ENCODE results near the gene CORIN. TPM values are rescaled to one million over a fixed set of nuclear protein-coding genes. Genes with fewer than 3 reads are reported as not detected.

The CORIN gene
- total RNA-seq, 1 donor from 2014 or later: 5.5 TPM

DNA sequence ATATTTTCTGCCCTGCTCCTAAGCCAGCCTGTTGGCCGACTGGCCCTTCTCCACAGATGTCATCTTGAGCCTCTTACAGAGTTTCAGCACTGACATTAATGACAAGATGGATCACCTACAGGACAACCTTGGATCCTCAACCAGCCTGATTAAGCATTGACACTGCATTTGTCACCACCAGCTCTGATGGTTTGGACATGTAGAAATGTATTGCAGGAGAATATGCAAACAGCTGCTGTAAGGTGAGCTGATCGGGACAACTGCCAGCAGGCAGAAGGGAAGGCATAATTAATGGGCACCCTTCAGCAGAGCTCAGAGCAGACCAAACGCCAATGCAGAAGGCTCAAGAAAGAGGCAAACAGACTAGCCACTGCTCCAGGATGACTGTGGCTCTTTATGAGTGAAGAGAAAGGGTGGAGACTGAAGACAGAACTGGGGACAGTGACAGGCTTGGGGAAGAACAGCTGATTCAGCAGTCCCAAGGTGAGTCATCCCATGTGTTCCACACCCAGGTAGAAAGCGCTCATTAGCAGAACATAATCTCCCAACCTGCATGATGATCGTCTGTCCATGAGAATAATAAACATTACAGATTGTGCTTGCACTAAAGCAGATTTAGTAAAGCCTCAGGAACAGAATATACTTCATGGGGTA lies 6.7 kb downstream of the CORIN start:
- DNase-seq (ENCODE audit: low spot score): no peak

DNA sequence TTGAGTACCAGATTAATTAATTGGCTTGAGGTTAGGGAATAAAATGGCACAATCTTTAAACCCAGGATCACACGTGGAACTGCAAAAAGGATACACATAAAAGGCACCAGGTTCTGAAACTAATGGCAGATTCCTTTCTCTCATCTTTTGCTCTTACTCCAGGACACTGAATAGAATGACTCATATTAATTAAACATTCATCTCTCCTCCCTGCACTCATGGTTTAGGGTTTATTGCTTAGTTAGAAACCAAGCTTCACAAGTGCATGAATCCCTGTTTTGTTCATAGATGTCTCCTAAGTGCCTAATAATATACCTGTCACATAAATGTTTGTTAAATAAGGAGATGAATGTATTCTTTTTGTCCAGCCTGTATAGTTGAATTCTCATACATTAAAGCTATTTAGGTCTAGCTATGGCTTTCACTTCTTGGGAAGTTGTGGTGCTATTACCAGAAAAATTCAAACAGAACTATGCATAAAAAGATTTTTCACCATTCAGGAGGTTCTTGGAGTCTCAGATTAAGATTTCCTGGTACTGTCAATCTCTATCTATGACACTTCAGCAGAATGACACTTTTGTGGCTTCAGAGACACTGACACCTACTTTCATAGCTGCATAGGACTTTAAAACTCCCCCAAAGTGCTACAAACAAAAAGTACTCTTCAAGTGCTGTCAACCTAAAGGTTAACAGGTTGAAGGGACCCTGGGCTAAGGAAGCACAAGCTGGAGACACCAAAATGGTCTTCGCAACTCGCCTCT lies 7.4 kb downstream of the CORIN start:
- DNase-seq (ENCODE audit: low spot score): no peak

DNA sequence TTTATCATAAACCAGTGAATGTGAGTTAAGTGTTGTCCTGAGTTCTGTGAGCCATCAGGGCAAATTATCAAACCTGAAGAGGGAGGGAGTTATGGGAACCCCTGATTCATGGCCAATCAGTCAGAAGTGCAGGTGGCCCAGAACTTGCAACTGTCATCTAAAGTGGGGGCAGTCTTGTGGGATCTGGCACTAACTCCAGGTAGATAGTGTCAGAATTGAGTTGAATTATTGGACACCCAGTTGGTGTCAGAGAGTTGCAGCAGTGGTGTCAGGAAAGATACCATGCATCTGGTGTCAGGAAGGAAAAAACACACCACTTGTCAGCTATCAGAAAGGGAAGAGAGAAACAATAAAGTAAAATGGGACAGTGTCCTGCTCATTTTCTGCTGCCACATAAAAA lies 8.4 kb downstream of the CORIN start:
- no peak for DNase-seq (ENCODE audit: low spot score)

DNA sequence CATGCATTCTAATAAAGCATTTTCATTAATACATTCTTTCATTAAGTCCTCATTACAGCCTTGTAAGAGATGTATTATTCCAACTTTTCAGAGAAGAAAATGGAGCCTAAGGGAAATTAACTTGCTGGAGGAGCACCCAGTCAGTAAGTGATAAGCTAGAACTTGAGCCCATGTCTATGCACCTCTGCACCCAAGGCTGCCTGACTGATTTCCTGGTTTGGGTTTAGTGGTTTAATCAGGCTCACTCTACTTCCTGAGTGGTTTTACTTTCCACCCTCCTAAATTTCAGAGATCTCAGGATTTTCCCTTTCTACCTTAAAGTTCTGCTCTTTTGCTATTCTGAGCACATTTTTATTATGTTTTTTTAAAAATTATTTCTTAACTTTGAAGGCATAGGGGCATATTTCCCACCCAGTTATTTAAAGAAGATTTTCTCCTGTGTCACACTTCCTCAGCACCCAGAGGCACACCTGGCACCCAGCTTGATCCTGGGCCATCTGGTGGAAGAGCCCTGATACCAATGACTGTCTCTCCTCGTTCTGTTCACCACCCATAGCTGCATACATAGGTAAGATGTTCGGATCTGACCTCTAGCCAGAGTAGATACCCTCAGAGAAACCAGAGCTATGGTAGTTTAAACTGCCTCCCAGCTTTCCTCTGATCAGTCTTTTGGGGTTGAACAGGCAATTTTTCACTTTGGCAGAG lies 10.4 kb downstream of the CORIN start:
- no peak for DNase-seq (ENCODE audit: low spot score)

DNA sequence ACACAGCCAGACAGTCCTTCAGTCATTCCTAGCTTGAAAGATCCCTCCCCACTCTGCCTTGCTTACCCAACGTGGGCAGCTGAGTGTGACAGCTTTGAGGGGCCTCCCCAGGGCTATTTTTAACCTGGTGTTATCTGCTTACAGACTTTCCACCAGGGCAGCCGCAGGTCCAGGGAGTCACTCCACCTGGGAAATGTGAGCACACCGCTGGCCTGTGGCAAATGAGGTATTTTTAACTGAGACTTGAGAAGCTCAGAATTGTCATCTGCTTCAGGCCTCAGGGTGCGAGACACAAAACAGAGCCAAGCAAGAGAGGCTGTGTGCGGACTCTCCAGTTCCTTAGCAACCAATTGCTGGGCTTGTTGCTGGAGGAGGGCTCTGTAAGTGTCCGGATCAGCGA lies 13.0 kb downstream of the CORIN start:
- peak; percentile 69 for DNase-seq (ENCODE audit: low spot score)

DNA sequence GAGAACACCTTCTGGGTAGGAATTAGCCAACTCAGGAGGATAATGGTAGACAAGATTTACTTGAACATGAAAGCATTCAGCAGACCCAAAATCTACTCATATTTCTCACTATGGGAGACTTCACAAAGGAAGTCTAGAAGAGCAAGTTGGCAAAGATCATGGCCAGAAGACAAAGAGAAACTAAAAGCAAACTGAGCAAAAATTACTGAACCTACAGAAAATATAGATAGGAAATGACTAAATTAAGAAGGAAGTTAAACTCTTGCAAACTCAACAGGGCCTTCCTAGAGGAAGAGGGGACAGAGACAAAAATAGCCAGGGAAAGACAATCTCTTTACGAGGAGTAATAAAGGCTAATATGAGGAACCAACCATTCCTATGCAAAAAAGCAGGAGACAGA lies 18.7 kb downstream of the CORIN start:
- DNase-seq (ENCODE audit: low spot score): no peak

DNA sequence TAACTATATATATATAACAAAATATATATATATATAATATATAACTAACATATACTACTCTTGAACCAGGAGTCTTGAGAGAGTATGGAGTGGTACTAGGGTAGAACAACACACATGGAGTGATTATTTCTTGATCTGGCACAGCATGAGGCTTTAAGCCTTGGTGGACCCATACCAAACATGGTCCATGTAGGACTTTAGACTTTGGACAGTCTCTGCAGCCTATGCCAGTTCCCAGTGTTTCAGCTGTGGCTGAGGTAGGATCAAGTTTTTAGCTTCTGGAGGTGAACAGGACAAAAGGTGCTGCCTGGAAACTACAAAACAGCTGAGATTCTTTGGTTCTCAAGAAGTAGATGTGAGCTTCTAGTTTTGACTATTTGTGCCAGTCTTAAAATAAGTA lies 20.6 kb downstream of the CORIN start:
- DNase-seq (ENCODE audit: low spot score): no peak

DNA sequence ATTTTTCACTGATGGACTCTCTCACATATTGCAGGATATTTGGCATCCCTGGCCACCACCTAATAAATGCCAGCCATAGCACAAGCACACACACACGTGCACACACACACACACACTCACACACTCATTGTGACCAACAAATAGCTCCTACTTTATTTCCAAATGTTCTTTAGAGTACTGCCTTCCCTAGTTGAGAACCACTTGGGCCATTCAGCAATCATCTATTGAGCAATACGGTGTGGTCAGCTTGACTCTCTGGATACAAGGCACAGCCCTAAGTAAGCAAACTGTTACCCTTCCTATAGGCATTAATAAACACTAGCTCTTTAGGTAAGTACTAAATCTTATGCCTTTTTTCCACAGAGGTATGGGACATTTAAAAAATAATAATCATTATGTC lies 21.1 kb downstream of the CORIN start:
- DNase-seq (ENCODE audit: low spot score): no peak

DNA sequence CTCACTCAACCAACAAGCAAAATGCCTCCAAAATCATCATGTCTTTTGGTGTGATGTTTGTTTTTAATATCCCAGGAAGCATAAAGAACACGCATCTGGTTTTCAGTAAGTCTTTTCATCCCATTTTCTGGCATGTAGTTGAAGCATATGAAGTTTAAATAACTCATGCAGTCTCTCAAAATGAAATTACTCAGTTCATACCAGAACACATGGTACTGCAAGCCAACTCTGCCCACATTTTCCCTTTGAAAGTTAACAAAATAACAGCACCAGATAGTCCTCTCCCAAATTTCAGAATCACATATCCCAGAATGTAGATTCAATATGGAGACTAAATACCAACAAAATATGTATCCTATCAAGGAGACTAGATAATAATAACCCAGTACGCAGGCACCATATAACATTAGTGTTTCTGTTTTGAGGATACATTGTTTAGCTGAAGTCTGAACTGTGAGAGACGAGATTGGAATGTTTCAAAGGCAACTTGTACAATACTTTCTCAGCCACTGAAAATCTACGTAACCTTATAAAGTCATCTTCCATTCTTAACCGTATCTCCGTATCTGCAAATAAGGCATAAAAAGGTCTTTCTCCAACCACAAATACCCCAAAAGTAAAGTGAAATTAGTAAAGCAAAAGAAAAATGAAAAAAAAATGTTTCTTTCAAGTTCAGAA lies 23.1 kb downstream of the CORIN start:
- DNase-seq (ENCODE audit: low spot score): no peak

DNA sequence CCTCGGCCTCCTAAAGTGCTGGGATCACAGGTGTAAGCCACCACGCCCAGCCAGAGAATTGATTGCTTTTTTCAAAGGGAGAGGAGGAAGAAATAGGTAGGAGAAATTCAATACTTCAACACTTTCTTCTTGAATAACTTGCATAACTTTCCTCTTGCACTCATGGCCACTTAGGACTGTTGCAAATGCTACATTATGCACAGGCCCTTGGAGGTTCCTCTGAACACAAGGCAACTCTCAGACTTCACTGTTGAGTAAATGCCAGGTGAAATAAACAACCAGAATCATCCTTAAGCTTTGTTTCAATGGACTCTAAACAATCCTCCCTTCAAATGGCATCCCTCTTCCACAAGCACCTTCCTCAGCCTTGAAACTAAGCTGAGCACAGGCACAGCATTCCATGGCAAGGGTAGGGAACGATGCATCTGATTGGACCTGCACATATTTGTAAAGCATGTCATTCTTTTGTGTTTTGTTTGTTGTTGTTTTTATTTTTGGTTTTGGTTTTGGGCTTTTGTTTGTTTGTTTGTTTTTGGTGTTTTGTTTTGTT lies 28.1 kb downstream of the CORIN start:
- DNase-seq (ENCODE audit: low spot score): no peak

DNA sequence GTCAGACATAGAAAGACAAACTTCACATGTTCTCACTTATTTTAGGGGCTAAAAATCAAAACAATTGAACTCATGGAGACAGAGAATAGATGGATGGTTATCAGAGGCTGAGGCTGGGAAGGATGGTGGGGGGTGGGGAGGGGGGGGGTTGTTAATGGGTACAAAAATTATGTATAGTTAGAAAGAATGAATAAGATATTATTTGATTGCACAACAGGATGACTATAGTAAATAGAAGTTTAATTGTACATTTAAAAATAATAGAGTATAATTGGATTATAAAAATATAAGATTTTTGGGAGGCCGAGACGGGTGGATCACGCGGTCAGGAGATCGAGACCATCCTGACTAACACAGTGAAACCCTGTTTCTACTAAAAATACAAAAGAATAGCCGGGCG lies 33.3 kb downstream of the CORIN start:
- DNase-seq (ENCODE audit: low spot score): no peak

DNA sequence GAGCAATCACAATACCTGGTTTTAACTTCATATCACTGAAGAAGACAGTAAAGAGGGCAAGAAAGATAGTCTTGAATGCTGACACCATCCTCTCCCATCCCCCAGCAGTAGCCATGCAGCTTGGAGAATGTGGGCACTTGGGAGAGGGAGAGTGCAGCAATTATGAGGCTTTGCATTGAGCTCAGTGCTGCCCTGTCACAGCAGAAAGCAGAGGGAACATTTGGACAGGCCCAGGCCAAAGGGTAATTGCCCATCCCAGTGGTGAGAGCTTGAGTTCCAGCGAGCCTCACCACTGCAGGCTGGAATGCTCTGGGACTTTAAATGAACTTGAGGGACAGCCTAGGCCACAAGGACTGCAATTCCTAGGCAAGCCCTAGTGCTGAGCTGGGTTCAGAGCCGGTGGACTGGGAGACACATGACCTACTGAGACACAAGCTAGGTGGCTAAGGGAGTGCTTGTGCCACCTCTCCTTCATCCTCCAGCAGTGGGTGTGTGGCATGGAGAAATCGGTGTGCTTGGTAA lies 36.3 kb downstream of the CORIN start:
- no peak for DNase-seq (ENCODE audit: low spot score)

DNA sequence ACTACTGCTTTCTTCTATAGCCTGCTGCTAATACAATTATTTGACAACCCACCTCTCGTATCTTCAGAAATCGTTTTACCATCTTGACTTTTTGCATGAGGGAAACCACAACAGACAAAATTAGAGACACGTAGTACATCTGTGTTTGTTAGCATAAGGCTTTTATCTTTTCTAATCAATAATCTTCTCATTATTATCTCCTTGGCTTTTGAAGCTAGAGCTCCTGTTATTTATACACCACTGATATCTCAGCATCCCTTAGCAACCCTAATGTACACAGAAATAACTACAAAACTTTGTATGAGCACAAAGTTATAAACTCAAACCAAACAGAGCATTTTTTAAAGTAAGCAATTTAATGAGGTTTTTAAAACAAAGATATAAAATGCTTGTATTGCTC lies 39.7 kb downstream of the CORIN start:
- DNase-seq (ENCODE audit: low spot score): no peak

DNA sequence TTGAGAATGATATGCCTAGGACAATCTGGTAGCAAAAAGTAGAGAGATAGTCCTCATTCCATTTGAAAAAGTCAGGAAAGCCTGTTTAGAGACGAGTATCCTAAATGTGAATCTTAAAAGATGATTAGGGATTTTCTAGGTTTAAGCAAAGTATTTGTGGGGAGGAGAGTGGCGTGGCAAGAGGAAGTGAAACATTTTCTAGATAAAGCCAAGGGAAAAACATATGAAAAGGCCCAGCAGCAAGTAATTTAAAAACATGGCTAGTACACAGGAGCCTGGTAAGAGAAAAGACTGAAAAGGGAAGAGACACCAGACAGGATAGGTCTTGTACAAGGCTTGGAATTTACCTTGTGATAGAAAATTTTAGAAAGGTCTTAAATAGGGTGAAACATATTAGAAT lies 45.9 kb downstream of the CORIN start:
- peak; percentile 53 for DNase-seq (ENCODE audit: low spot score)

DNA sequence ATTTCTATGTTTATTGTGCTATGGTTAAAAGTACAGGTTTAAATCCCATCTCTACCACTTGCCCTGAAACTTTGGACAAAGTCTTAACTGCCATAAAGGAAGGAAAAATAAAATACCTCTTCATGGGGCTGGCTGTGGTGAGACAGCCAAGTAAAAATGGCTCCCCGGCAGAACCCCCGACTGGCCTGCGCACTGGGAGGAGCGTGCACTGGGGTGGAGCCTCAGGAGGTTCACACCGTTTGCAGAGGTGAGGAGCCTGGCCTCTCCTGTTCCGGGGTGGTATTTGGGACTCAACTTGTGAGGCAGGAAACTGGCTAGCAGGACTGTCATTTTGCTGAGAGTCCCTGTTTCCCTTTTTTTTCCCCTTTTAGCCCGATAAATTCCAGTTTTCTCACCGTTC lies 47.8 kb downstream of the CORIN start:
- DNase-seq (ENCODE audit: low spot score): no peak

DNA sequence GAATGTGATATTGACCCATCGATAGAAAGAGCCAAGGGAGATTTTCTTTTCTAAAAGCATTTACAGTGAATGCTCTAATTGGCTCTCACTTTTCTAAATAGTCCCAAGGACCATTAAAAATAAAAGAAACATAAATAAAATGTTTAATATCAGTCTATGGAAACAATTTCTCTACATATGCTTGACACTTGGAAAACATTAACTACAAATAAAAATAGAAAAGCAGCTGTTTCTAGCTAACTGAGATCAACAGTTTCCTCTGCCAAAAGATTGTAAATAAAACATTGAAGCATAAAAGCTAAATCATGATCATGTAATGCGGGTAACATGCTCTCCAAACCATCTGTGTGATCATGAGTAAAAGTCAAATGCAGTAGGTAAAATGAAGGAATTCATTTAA lies 49.7 kb downstream of the CORIN start:
- no peak for DNase-seq (ENCODE audit: low spot score)

DNA sequence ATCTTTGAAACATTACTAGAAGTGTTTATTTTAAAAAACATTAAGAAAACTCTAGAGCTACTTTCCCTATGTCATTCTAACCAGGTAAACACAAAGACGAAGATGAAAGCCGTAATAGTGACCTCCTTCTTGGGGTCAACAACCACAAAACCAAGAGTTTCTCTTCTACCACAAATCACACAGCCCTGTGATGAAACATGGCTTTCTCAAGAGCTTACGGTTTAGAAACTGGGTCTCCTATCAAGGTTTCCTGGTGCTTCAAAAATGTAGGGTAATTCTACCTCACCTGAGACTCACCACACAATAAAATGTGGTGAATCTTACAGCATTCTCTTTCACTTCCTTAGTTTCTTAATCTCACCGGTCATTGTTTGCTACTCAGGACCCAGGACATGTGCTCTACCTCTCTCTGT lies 50.9 kb downstream of the CORIN start:
- DNase-seq (ENCODE audit: low spot score): no peak

DNA sequence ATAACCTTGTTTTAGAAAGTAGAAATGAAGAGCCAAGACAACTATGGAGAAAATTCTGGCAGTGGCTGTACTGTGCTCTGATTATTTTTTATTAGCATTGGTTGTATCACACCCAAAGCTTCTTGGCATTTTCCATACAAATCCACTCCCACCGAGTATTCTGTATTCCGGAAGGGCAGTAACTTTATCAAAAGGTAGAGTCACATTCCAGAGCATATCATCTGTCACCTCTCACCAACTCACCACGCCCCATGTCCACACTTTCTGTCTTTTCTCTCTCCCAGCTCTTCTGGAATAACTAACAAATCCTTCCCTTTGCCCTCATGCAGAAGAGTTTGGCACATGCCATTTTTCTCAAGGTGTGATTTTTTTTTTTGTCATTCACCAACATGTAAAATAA lies 52.7 kb downstream of the CORIN start:
- no peak for DNase-seq (ENCODE audit: low spot score)

DNA sequence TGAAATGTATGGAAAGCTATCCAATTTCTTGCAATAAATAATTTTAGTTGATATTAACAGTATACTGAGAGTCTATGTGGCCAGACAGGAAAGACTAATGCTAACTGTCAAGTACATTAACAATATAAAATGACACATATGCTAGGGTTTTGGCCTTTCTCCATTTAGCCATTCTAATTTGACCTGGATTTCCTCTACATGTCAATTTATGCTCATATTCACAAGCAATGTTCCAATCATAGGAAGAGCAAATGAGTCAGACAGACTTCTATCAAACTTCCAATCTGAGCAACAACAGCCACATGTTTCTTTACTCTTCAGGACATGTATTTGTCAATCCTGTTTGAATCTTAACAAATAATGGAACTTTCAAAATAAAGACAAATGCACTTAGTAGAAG lies 53.6 kb downstream of the CORIN start:
- no peak for DNase-seq (ENCODE audit: low spot score)

DNA sequence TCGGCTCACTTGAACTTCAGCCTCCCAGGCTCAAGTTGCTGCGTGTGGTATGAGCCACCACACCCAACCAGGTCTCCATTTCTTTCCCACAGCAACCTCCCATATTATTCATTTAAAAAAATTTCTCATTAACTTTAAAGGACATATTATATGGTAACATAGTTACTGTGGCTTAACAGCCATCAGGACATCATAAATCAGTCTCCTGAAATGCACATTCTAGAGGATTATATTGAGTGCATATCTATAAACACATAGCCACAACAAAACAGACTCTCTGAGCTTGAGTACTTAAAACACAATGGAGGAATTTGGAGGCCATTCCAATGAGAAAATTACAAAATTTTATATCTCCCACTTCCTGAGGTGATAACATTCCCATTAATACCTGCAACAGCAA lies 61.5 kb downstream of the CORIN start:
- DNase-seq (ENCODE audit: low spot score): no peak

DNA sequence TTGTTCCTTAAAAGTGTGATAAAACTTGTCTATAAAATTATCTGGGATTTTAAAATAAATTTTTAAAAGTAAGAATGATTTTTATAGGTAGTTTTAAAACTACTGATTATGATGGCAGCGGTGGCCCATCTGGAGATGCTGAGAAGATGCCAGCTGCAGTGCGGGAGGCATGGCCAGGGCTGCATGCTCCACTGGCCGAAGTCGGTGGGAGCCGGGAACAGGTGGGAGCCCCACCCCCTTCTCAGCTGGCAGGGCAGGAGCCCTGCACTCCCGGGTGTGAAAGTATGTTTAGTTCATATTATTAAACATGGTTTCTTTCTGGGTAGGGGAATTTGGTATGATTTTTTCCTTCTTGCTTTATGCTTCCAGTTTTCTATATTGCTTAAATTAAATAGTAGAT lies 63.8 kb downstream of the CORIN start:
- DNase-seq (ENCODE audit: low spot score): no peak

DNA sequence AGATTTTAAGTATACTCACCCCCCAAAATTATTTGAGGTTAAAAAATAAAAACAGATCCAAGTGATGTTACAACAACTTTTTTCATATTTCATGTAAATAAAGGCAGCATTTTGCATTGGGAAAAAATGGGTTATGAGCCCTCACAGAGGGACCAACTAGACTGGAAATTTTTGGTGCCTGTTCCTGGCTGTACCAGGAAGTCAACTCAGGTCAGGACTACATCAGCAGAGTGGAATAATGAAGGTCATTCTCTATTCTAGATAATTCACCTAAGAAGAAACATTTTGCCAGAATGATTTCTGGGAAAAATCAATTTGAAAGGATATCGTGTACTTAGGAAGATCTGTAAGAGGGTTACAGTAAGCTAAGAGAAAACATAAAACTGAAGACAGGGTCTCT lies 66.8 kb downstream of the CORIN start:
- no peak for DNase-seq (ENCODE audit: low spot score)

All from umbilical cord (tissue), 2 donors.